ENCODE results near the gene ATP1B4.

- TF ChIP-seq CTCF (IDR thresholded peaks at IDR 0.05), result no peak
- no peak for TF ChIP-seq USF1 (CRISPR knock-in tag; IDR thresholded peaks at IDR 0.05)
Observed at GRCh38 chrX:120378570-120378969, 16.7 kb downstream of the ATP1B4 start.

Measured in WTC11 (cell line).